ENCODE data around the gene RMC1. TPM values are rescaled to one million over a fixed set of nuclear protein-coding genes. Genes with fewer than 3 reads are reported as not detected.

RMC1 gene
- total and polyA plus RNA-seq, 5 donors from 2014 or later: 36.8 to 62.1 (median 46.7) TPM

DNA sequence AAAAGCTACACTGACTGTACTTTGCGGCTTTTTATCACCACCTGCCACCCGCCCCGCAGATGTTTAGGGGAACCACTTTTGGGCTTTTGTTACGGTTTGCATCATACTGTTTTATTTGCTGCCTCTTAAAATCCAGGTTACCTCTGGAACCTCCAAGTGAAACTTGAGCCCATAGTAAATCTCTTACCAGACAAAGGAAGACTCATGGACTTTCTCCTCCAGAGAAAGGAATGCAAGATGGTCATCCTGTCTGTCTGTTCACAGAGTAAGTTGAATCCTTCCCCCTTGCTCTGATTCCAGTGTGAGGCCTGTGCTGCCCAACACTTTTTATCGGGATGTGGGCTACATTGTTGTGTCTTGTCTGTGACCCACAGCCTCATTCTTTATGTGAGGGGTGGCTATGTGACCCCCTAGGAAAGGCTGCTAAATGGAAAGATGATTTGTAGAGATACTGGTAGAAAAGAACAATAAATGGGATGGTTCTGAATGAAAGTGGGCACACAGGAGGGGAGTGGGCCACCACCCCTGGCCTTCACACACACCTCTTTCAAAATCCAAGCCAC, 23.3 kb downstream of the RMC1 start:
- H3K27ac ChIP-seq (ENCODE audit: insufficient read depth, low read length, poor library complexity, severe bottlenecking): no peak overlapping the region
- peaks cover 0 to 5% (median 4%) of the 10 kb centered on the region in 4 donors for H3K4me1 Mint-ChIP-seq
- no peaks in the 10 kb centered on the region for H3K4me1 ChIP-seq (ENCODE audit: control insufficient read depth, insufficient read depth, low read length, poor library complexity, severe bottlenecking)
- DNase-seq: no peak
- H3K27me3 ChIP-seq (ENCODE audit: control insufficient read depth, insufficient read depth, low read length): no peaks in the 10 kb centered on the region
- ATAC-seq (ENCODE audit: low read depth in 2 of 2): no peak
- H3K36me3 ChIP-seq (ENCODE audit: control insufficient read depth, insufficient read depth, low read length): peaks cover 94% of the 10 kb centered on the region
- no peak overlapping the region for H3K4me3 Mint-ChIP-seq
- no peaks in the 10 kb centered on the region for H3K27me3 Mint-ChIP-seq
- H3K4me3 ChIP-seq (ENCODE audit: low read depth, low read length): no peak overlapping the region
- H3K27ac Mint-ChIP-seq: peak overlapping the region in 2 of 3 donors; percentile 46 to 83
- peaks cover 66% of the 10 kb centered on the region for H3K36me3 Mint-ChIP-seq
- H3K9me3 ChIP-seq (ENCODE audit: control insufficient read depth in 2 of 2, low read length in 2 of 2): no peaks in the 10 kb centered on the region
- H3K9me3 Mint-ChIP-seq: no peaks in the 10 kb centered on the region

DNA sequence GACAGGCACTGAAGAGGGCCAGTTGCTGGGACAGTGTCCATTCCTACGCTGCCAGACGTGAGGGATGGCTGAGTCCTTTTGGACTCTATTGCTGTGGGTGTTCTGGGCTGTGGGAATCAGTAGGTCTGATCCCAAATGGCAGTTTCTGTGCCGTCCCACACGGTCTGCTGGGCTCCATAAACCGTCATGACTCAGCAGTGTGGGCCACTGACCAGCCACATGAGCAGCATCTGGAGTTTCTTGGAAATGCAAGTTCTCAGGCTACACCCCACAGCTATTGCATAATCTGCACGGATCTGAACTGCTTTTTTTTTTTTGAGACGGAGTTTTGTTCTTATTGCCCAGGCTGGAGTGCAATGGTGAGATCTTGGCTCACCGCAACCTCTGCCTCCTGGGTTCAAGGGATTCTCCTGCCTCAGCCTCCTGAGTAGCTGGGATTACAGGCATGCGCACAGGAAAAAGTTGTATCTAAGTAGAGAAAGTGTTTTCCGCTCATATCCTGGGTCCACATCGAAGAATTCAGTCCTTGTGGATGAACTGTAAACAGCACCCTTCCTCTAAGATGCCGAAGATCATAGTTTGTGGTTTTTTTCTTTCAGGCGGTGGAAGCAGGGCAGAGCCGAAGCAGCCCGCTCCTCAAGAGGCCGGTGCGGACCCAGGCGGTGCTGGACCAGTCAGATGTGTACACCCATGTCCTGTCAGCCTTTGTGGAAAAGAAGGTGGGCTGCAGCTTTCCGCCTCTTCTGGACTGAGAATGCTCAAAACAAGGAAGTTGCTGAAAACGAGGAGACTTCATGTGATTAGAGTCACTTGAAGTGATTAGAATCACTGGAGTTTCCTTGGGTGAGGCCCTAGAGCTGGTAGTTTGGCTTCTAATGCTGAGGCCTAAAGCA, 25.5 kb downstream of the RMC1 start:
- no peaks in the 10 kb centered on the region for H3K27me3 ChIP-seq (ENCODE audit: control insufficient read depth, insufficient read depth, low read length)
- peak overlapping the region in 2 of 3 donors; percentile 21 to 22 for H3K27ac Mint-ChIP-seq

GRCh38 chr18:23529604-23530003, 26.3 kb downstream of the RMC1 start:
- DNase-seq (no peak), ATAC-seq (ENCODE audit: low read depth in 2 of 2) (no peak)
- Mint-ChIP-seq H3K27me3 (no peaks in the 10 kb centered on the region), H3K36me3 (peaks cover 62% of the 10 kb centered on the region), H3K9me3 (no peaks in the 10 kb centered on the region), H3K27ac (peak overlapping the region in 1 of 3 donors; percentile 21), H3K4me3 (no peak overlapping the region), H3K4me1 (no peaks in the 10 kb centered on the region)
- Histone ChIP-seq H3K4me1 (ENCODE audit: control insufficient read depth, insufficient read depth, low read length, poor library complexity, severe bottlenecking) (no peaks in the 10 kb centered on the region), H3K4me3 (ENCODE audit: low read depth, low read length) (no peak overlapping the region), H3K27me3 (ENCODE audit: control insufficient read depth, insufficient read depth, low read length) (no peaks in the 10 kb centered on the region), H3K36me3 (ENCODE audit: control insufficient read depth, insufficient read depth, low read length) (peaks cover 95% of the 10 kb centered on the region), H3K27ac (ENCODE audit: insufficient read depth, low read length, poor library complexity, severe bottlenecking) (no peak overlapping the region), H3K9me3 (ENCODE audit: control insufficient read depth in 2 of 2, low read length in 2 of 2) (no peaks in the 10 kb centered on the region)

More for the DNA sequence above, 25.5 kb downstream of the RMC1 start:
- DNase-seq: no peak
- H3K36me3 Mint-ChIP-seq: peaks cover 69% of the 10 kb centered on the region
- peaks cover 95% of the 10 kb centered on the region for H3K36me3 ChIP-seq (ENCODE audit: control insufficient read depth, insufficient read depth, low read length)
- no peak overlapping the region for H3K4me3 Mint-ChIP-seq
- H3K9me3 ChIP-seq (ENCODE audit: control insufficient read depth in 2 of 2, low read length in 2 of 2): no peaks in the 10 kb centered on the region
- H3K4me1 Mint-ChIP-seq: peaks cover 0 to 2% (median 1%) of the 10 kb centered on the region in 4 donors
- no peak for ATAC-seq (ENCODE audit: low read depth in 2 of 2)
- no peak overlapping the region for H3K4me3 ChIP-seq (ENCODE audit: low read depth, low read length)
- no peaks in the 10 kb centered on the region for H3K4me1 ChIP-seq (ENCODE audit: control insufficient read depth, insufficient read depth, low read length, poor library complexity, severe bottlenecking)
- no peaks in the 10 kb centered on the region for H3K9me3 Mint-ChIP-seq
- no peaks in the 10 kb centered on the region for H3K27me3 Mint-ChIP-seq
- H3K27ac ChIP-seq (ENCODE audit: insufficient read depth, low read length, poor library complexity, severe bottlenecking): no peak overlapping the region

GRCh38 chr18:23530195-23530594, 26.9 kb downstream of the RMC1 start:
- Histone ChIP-seq H3K36me3 (ENCODE audit: control insufficient read depth, insufficient read depth, low read length) (peaks cover 98% of the 10 kb centered on the region), H3K4me3 (ENCODE audit: low read depth, low read length) (no peak overlapping the region), H3K9me3 (ENCODE audit: control insufficient read depth in 2 of 2, low read length in 2 of 2) (no peaks in the 10 kb centered on the region), H3K27me3 (ENCODE audit: control insufficient read depth, insufficient read depth, low read length) (no peaks in the 10 kb centered on the region), H3K4me1 (ENCODE audit: control insufficient read depth, insufficient read depth, low read length, poor library complexity, severe bottlenecking) (no peaks in the 10 kb centered on the region), H3K27ac (ENCODE audit: insufficient read depth, low read length, poor library complexity, severe bottlenecking) (no peak overlapping the region)
- no peaks in the 10 kb centered on the region for H3K4me1 Mint-ChIP-seq
- H3K9me3 Mint-ChIP-seq: no peaks in the 10 kb centered on the region
- no peak overlapping the region for H3K4me3 Mint-ChIP-seq
- H3K27ac Mint-ChIP-seq: peak overlapping the region in 1 of 3 donors; percentile 54
- H3K27me3 Mint-ChIP-seq: no peaks in the 10 kb centered on the region
- peaks cover 63% of the 10 kb centered on the region for H3K36me3 Mint-ChIP-seq
- ATAC-seq (ENCODE audit: low read depth in 2 of 2) (no peak), DNase-seq (no peak)

- no peak for DNase-seq
- ATAC-seq (ENCODE audit: low read depth in 2 of 2): no peak
- H3K9me3 ChIP-seq (ENCODE audit: control insufficient read depth in 2 of 2, low read length in 2 of 2): no peaks in the 10 kb centered on the region
- H3K36me3 ChIP-seq (ENCODE audit: control insufficient read depth, insufficient read depth, low read length): peaks cover 99% of the 10 kb centered on the region
- H3K4me3 Mint-ChIP-seq: no peak overlapping the region
- peaks cover 65% of the 10 kb centered on the region for H3K36me3 Mint-ChIP-seq
- no peaks in the 10 kb centered on the region for H3K4me1 Mint-ChIP-seq
- peak overlapping the region in 1 of 3 donors; percentile 68 for H3K27ac Mint-ChIP-seq
- H3K9me3 Mint-ChIP-seq: no peaks in the 10 kb centered on the region
- no peak overlapping the region for H3K4me3 ChIP-seq (ENCODE audit: low read depth, low read length)
- no peaks in the 10 kb centered on the region for H3K27me3 Mint-ChIP-seq
- H3K27me3 ChIP-seq (ENCODE audit: control insufficient read depth, insufficient read depth, low read length): no peaks in the 10 kb centered on the region
- no peaks in the 10 kb centered on the region for H3K4me1 ChIP-seq (ENCODE audit: control insufficient read depth, insufficient read depth, low read length, poor library complexity, severe bottlenecking)
- no peak overlapping the region for H3K27ac ChIP-seq (ENCODE audit: insufficient read depth, low read length, poor library complexity, severe bottlenecking)
Observed at GRCh38 chr18:23531912-23532311, 28.6 kb downstream of the RMC1 start.

GRCh38 chr18:23532848-23533247, 29.5 kb downstream of the RMC1 start:
- no peaks in the 10 kb centered on the region for H3K4me1 Mint-ChIP-seq
- Histone ChIP-seq H3K27ac (ENCODE audit: insufficient read depth, low read length, poor library complexity, severe bottlenecking) (no peak overlapping the region), H3K4me3 (ENCODE audit: low read depth, low read length) (no peak overlapping the region), H3K4me1 (ENCODE audit: control insufficient read depth, insufficient read depth, low read length, poor library complexity, severe bottlenecking) (no peaks in the 10 kb centered on the region), H3K36me3 (ENCODE audit: control insufficient read depth, insufficient read depth, low read length) (peaks cover 99% of the 10 kb centered on the region), H3K9me3 (ENCODE audit: control insufficient read depth in 2 of 2, low read length in 2 of 2) (no peaks in the 10 kb centered on the region), H3K27me3 (ENCODE audit: control insufficient read depth, insufficient read depth, low read length) (no peaks in the 10 kb centered on the region)
- DNase-seq (no peak), ATAC-seq (ENCODE audit: low read depth in 2 of 2) (no peak)
- H3K36me3 Mint-ChIP-seq: peaks cover 67% of the 10 kb centered on the region
- no peaks in the 10 kb centered on the region for H3K9me3 Mint-ChIP-seq
- no peak overlapping the region for H3K4me3 Mint-ChIP-seq
- no peaks in the 10 kb centered on the region for H3K27me3 Mint-ChIP-seq
- H3K27ac Mint-ChIP-seq: peak overlapping the region in 1 of 3 donors; percentile 47

DNA sequence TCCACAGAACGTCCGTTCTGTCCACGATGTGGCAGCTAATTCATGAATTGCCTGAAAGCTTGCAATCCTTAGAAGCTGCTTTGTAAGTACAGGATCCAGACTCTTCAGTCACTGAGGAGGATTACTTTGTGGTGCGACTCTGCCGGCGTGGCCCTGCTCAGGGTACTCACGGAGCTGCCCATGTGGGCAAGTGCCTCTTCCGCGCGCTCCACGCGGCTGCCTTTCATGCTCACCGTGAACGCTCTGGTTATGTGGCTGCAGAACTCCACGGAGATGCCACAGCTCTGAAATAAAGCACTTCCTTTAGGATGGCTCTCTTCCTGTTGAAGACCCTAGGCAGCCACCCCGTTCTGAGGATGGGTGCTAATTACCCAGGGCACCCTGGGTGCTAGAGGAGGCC, 31.0 kb downstream of the RMC1 start:
- peaks cover 64% of the 10 kb centered on the region for H3K36me3 Mint-ChIP-seq
- H3K4me3 Mint-ChIP-seq: no peak overlapping the region
- ATAC-seq (ENCODE audit: low read depth in 2 of 2): no peak

More for the DNA sequence above, 31.0 kb downstream of the RMC1 start:
- no peaks in the 10 kb centered on the region for H3K4me1 Mint-ChIP-seq
- H3K27ac Mint-ChIP-seq: no peak overlapping the region
- DNase-seq: no peak
- Histone ChIP-seq H3K27ac (ENCODE audit: insufficient read depth, low read length, poor library complexity, severe bottlenecking) (no peak overlapping the region), H3K4me3 (ENCODE audit: low read depth, low read length) (no peak overlapping the region), H3K9me3 (ENCODE audit: control insufficient read depth in 2 of 2, low read length in 2 of 2) (no peaks in the 10 kb centered on the region), H3K36me3 (ENCODE audit: control insufficient read depth, insufficient read depth, low read length) (peaks cover 99% of the 10 kb centered on the region), H3K27me3 (ENCODE audit: control insufficient read depth, insufficient read depth, low read length) (no peaks in the 10 kb centered on the region), H3K4me1 (ENCODE audit: control insufficient read depth, insufficient read depth, low read length, poor library complexity, severe bottlenecking) (no peaks in the 10 kb centered on the region)
- H3K9me3 Mint-ChIP-seq: no peaks in the 10 kb centered on the region
- no peaks in the 10 kb centered on the region for H3K27me3 Mint-ChIP-seq
